Suprapubic skin (tissue), 4 donors: ENCODE results near the gene DND1.
"Not testable (repeated sequence)": the region's sequence is repeated elsewhere in the genome, so short reads cannot be mapped to it uniquely, and the experiment has no call there.

Source experiments
- CTCF ChIP-seq, 2 donors: fragments of 200-600 bp in 1 of 2; fragments of 450-650 bp in 1 of 2; sonication (generic) in 1 of 2; IDR thresholded peaks; one replicate each; pipeline ENCODE4 v1.5.1; 2016 to 2019; ENCODE audit warnings: antibody characterized with exemption in 2 of 2, mild to moderate bottlenecking in 1 of 2, moderate library complexity in 1 of 2
- EP300 ChIP-seq: sonication (generic); formaldehyde crosslinking; IDR thresholded peaks from one replicate; pipeline ENCODE4 v1.6.1; 2017; ENCODE audit warnings: antibody characterized with exemption
- POLR2A ChIP-seq, 2 donors: fragments of 450-650 bp; IDR thresholded peaks; one replicate each; pipeline ENCODE4 v1.6.1; 2017; ENCODE audit warnings: antibody characterized with exemption in 2 of 2, mild to moderate bottlenecking in 2 of 2, moderate library complexity in 2 of 2
- POLR2AphosphoS5 ChIP-seq, 3 donors: sonication (generic); formaldehyde crosslinking; IDR thresholded peaks; one replicate each; pipeline ENCODE4 v1.6.1; 2017; ENCODE audit warnings: antibody characterized with exemption in 3 of 3

DNA sequence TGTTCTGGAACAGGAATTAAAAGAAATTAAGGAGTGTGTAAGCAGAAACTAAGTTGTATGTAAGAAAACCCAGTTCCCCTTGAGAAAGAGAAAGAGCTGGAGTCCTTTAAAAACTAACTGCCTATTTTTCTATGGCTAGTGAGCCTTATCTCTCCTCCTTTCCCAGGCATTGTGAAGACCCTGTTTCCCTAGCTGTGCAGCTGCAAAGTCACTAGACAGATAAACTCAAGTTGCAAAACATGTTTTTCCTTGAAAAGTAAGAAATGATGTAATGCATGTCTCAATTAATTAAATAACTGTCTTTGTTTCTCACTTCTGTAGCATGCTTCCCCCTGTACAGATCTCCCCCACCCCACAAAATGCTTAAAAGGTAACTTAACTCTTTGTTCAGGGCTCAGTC, 50.3 kb downstream of the DND1 start:
- TF ChIP-seq POLR2A (IDR thresholded peaks at IDR 0.05); CTCF (IDR thresholded peaks at IDR 0.05); EP300; POLR2AphosphoS5 (IDR thresholded peaks at IDR 0.05): not testable (repeated sequence)
